Activated CD8-positive, alpha-beta memory T cell treated with anti-CD3 and anti-CD28 coated beads, Interleukin-2, amount 50 U/mL, for 24 hours (primary cell): Measurements from ENCODE around the gene PLEKHG2.
"Not testable (repeated sequence)": the region's sequence is repeated elsewhere in the genome, so short reads cannot be mapped to it uniquely, and the experiment has no call there.

Source experiments
- DNase-seq: peaks from one replicate; pipeline ENCODE4 v3.0.0-alpha.2; 2020; ENCODE audit errors: extremely low read depth

The PLEKHG2 gene

DNA sequence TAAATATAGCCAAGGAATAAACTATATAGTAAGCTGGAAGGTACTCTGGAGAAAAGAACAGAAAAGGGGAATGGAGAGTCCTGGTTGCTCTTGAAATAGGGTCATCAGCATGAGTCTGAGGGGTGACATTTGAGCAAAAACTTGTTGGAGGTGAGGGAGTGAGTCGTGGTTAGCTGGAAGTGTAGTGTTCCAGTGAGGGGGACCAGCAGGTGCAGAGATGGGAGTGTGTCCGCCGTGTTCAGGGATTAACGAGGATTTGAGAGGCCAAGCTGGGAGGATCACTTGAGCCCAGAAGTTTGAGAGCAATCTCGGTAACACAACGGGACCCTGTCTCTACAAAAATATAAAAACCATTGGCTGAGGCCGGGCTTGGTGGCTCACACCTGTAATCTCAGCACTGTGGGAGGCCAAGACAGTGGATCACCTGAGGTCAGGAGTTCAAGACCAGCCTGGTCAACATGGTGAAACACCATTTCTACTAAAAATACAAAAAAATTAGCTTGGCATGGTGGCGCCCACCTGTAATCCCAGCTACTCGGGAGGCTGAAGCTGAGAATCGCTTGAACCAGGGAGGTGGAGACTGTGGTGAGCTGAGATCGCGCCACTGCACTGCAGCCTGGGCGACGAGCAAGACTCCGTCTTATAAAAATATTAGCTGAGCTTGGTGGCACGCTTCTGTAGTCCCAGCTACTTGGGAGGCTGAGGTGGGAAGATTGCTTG, 34.1 kb downstream of the PLEKHG2 start:
- DNase-seq = no peak

DNA sequence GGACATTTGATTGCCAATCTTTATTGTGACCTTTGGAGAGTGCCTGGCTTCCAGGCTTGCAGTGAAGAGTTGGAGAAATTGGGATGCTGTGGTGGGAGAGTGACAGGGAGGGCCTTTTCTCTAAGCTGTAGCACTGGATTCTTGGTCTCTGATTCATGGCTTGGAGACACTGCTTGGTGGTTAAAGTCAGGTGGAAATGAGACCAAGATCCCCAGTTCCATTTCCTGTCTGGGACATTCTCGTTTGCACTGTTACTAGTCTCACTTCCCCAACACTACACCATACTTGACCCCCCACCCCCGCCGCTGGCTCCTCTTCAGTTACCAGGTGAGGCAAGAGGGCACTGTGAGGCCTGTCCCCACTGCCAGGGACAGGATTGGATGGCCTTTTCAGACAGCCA, 35.8 kb downstream of the PLEKHG2 start:
- DNase-seq = no peak

DNA sequence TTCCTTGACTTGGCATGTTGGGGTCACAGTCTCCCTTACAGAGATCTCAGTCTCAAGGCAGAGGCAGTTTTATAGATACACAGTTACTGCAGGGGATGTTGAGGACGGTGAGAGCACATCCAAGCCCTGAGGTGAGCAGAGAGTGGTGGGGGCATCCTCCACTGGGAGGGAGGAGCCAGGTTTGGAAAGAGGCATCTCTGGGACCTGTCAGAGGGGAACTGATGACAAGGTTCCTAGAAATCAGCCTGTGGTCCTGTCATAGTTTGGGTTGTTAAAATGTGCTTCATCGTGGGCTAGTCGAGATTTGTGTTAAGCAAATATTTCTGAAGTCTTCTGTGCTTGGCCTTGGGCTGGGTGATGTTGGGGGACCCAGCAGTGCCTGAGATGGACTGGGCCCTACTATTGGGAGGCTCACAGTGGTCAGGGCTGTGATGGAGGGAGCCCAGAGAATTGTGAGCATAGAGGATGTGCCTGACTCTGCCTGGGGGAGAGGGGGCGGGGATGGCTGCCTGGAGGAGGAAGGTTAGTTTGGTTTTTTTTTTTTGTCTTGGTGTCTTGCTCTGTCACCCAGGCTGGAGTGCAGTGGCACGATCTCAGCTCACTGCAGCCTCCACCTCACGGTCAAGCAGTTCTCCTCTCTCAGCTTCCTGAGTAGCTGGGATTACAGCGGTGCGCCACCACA, 36.8 kb downstream of the PLEKHG2 start:
- DNase-seq = no peak

- not testable (repeated sequence) for DNase-seq
Measured at GRCh38 chr19:39451257-39451656, 38.8 kb downstream of the PLEKHG2 start.

DNA sequence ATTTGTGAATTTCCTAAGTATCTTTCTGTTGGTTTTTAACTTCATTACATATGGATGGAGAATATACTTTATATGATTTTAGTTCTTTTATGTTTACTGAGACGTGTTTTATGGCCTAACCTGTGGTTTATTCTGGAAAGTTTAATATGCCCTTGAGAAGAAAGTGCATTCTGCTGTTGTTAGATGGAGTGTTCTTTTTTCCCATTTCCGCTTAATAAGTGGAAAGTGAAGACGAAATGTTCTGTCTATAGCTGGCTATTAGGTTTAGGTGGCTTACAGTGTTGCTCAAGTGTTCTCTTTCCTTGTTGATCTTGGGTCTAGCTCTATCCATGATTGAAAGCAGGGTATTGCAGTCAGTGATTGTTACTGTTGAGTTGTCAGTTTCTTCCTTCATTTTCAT, 50.9 kb downstream of the PLEKHG2 start:
- DNase-seq = no peak

- no peak for DNase-seq
Measured at GRCh38 chr19:39465956-39466747, 53.7 kb downstream of the PLEKHG2 start.

- DNase-seq = no peak
Measured at GRCh38 chr19:39467941-39468340, 55.5 kb downstream of the PLEKHG2 start.

DNA sequence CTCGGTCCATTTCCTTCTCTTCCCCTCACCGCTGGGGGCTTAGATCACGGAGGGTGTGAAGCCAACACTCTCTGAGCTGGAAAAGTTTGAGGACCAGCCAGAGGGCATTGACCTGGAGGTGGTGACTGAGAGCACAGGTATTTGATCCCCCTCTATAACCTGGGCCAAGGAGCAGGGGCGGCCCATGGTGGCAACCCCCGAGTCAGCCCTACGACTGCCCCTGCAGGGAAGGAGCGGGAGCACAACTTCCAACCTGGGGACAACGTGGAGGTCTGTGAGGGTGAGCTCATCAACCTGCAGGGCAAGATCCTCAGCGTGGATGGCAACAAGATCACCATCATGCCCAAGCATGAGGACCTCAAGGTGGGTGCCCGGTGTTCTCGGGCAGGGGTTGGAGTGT, 56.6 kb downstream of the PLEKHG2 start:
- no peak for DNase-seq

- DNase-seq = no peak
Measured at GRCh38 chr19:39469567-39469966, 57.1 kb downstream of the PLEKHG2 start.

- DNase-seq = no peak
Measured at GRCh38 chr19:39470724-39471339, 58.4 kb downstream of the PLEKHG2 start.

GRCh38 chr19:39471756-39472536, 59.5 kb downstream of the PLEKHG2 start:
- no peak for DNase-seq

GRCh38 chr19:39472746-39473442, 60.4 kb downstream of the PLEKHG2 start:
- no peak for DNase-seq

DNA sequence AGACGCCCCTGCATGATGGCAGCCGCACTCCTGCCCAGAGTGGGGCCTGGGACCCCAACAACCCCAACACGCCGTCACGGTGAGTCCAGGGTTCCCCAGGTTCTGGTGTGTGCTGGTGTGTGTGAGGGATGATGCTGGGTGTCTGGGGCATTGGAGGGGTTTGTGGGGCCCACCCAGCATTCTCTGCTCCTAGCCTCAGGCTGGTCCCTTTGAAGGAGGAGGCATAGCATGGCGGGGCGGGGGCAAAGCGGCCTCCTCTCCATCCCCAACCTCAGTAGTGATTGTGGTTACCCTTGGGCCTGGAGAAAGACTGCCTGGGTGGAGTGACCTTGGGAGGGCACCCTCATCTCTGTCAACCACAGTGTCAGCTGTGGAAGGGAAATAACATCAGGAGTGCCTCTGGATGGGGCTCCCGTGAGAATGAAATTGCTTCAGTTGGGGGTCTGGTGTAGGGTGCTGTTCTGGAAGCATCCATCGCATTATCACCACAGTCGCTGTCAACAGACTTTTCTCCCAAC, 61.0 kb downstream of the PLEKHG2 start:
- no peak for DNase-seq

GRCh38 chr19:39474139-39474620, 61.7 kb downstream of the PLEKHG2 start:
- no peak for DNase-seq

DNA sequence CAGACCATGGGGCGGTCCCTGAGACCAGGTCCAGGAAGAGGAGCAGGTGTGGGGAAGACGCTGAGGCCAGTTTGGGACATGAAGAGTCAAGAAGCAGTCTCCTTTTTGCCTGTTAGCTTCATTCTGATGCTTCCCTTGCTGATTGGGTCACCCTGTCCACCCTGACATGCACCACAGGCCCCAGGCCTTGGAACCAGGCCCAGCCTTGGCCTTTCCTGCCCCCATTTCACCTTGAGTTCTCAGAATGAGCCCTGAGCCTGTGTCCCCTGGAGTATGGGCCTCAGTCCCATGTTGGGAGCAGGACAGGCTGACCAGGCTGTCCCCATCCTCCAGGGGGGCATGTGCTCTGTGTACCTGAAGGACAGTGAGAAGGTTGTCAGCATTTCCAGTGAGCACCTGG, 63.3 kb downstream of the PLEKHG2 start:
- DNase-seq = no peak
